Pons (tissue), 1 donor: ENCODE results near the gene ESRP2.

Source experiments
- DNase-seq: peaks from one replicate; pipeline ENCODE4 v3.0.0-alpha.2; 2016; ENCODE audit warnings: low spot score

ESRP2 gene

GRCh38 chr16:68217506-68217905 lies 18.4 kb downstream of the ESRP2 start:
- DNase-seq: no peak

- no peak for DNase-seq
These were observed 19.7 kb downstream of the ESRP2 start for GRCh38 chr16:68216240-68216639.

DNA sequence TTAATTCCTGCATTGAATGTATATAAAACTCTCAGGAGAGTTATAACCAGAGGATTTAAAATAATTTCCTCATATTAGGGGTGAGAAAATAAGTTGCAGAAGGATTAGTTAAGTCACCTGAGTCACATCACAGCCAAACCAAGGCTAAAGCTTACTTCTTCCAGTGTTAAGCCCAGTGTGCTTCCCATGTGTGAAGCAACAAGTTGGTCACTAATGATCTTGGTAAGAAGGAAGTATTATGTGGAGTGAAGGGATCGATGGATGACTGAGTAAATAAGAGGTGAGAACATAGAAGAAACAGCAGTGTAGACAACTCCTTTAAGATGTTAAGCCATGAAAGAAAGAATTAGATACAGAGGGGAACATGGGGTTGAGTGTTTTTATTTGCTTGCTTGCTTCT lies 20.6 kb downstream of the ESRP2 start:
- DNase-seq: no peak

DNA sequence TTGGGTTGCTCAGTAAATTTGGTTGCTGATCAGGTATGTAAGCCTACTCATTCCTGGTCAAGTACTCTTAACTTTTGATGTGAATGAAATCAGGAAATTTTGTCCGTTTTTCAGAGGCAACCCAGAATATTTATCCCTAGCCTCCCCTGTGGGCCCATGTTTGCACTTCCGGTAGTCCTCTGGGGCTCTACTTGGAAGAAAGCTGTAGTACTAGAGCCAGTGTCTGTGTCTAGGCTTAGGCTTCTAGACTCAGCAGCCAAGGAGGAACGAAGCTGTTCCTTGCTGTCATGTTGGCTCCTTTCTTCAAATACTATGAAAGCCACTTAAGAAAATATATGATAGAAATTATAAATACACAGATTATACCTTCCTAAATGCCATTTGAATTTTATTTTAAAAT lies 21.2 kb downstream of the ESRP2 start:
- DNase-seq: no peak

GRCh38 chr16:68206245-68206644 lies 29.7 kb downstream of the ESRP2 start:
- no peak for DNase-seq

DNA sequence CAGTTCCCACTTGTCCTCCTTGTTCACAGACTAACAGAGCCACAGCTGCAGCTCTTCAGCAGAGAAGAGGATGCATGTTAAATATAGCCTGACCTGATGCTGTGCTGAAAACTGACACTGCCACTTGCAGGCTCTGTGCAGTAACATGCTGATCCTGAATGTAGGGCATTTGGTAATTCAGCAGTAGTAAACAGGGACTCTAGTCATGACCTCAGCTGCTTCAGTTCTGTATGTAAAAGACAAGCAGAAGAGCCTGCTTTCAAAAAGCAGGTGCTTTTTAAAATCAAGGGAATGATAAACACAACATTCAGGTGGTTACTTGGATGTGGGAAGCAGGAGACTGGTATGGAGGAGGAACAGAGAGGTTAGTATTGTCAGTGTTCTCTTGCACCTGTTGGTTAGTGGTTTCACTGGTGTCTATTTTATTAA lies 33.8 kb downstream of the ESRP2 start:
- peak; percentile 72 for DNase-seq

GRCh38 chr16:68200088-68200783 lies 35.7 kb downstream of the ESRP2 start:
- DNase-seq: no peak

GRCh38 chr16:68197250-68197649 lies 38.7 kb downstream of the ESRP2 start:
- no peak for DNase-seq

- no peak for DNase-seq
These were observed 41.7 kb downstream of the ESRP2 start for GRCh38 chr16:68194251-68194650.

GRCh38 chr16:68190736-68191510 lies 45.0 kb downstream of the ESRP2 start:
- DNase-seq: peak; percentile 78

GRCh38 chr16:68190081-68190480 lies 45.8 kb downstream of the ESRP2 start:
- DNase-seq: peak; percentile 9

DNA sequence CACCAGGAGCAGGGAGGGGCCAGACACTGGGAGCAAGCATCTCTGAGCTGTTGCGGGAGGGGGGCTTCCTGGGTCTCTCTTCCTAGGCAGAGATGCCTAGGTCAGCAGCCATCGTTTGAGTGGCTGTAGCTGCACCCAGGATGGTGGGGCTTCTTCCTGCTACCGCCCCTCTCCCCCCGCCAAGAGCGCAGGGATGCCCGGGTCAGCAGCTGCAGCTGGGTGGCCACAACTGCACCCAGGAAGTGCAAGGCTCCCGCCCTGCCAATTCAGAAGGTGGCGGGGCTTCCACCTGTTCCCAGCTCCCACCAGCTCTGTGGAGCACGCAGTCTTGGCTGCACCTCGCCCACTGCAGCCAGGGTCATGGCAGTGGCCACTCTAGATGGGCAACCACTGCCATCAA lies 47.8 kb downstream of the ESRP2 start:
- no peak for DNase-seq

GRCh38 chr16:68187505-68187904 lies 48.4 kb downstream of the ESRP2 start:
- no peak for DNase-seq

DNA sequence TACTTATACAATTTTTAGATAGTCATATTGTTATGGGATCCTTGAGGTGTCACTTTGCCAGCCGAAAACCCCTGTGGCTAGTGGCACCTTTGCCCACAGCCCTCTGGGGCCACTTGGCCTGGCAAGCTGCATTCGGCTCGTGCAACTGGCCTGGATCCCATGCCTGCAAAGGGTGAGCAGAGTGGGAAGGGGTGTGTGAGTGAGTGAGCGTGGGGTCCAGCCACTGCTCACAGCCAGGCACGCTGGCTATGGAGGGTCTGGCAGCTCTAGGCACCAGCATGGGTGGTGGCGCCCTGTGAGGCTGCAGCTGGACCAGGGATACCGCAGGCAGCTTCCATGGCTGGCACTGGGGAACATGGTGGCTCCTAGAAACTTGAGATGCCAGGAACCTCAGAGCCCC lies 49.0 kb downstream of the ESRP2 start:
- no peak for DNase-seq

DNA sequence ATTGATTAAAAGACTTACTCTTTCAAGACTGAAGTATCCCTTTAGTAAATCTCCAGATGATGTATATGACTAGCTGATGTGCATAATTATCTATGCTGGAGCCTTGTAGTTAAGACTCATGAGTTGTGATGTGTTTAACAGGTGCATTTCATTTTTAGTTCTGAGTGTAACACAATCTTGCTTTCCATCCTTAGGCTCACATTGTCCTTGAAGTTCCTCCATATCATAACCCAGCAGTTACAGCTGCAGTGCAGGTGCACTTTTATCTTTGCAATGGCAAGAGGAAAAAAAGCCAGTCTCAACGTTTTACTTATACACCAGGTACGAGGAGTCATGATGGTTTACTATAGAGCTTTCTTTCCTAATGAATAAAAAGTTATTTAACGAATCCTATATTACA lies 52.9 kb downstream of the ESRP2 start:
- DNase-seq: no peak

DNA sequence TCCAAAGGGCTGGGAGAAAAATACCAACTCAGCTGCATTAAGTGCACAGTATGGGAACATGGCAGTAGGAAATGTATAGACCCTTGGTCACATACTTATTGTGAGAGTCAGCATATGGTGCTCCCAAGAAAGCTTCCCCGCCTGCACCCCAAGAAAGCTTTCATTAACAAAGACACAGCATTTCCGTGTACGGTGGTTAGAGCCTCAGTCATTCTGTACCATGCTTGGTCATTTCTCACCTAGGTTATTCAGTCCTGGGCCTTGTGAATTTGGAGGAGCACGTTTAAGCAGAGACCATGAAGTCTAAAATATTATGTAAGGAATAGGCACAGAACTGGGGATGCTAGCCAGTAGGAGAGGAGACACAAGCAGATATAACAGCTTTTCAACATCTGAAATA lies 56.1 kb downstream of the ESRP2 start:
- no peak for DNase-seq

DNA sequence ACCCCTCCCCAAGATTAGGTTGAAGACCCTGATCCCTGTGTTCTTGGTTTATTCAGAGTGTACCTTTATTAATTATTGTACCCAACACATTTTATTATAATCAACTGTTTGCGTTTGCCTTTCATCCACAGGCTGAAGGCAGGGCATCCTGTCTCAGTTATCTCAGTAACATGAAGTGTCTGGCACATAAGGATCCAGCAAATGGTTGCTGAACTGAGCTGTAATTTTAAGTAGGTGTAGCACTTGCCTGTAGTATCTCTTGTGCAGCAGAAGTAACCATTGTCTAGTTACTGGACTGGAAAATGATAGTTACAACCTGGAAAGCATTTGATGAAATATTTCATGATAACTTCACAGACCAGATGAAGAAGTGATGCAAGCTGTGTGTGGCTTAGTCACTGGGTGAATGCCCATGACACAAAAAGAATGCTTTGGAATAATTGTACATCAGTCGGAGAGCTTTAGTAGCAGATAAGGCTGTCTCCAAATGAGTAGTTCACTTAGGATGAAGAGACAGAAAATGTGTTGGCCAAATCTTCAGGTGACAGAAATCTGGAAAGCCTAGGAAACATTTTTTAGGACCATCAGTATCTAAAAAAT lies 56.6 kb downstream of the ESRP2 start:
- DNase-seq: no peak
